D721Med (cell line): Measurements from ENCODE around the gene ADAMTS8.

ENCODE experiments used
- DNase-seq: peaks from one replicate; pipeline ENCODE4 v3.0.0; 2011; ENCODE audit warnings: low spot score; ENCODE audit not compliant: insufficient read length
- FAIRE-seq: peaks from 2 replicates; lab custom pipeline; 2011; peaks lifted over from hg19 to GRCh38; lab: Jason Lieb, UNC
- TF ChIP-seq, protein P1 (sequence below): IDR thresholded peaks from 2 replicates; pipeline ENCODE4 v1.5.1; 2012; ENCODE audit warnings: mild to moderate bottlenecking, control low read depth; ENCODE audit not compliant: insufficient read depth; ENCODE audit errors: missing control alignments

Gene ADAMTS8

DNA sequence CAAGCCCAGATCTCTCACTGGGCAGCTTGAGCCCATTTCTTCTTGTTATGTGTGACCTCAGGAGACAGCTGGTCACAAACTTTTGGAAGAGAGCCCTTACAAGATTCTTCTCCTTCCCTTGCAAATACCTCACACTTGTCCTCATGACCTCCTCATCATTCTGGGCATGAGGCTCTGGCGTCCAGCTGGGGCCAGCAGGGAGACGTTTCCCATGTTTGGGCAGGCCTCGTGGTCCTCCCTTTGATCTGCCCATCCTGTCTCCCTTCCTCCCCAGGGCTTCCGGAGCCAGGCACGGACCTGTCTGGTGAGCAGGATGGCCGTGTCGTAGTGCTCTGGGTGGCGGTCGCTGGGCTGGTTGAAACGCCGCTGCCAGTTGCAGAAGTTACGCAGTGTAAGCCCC is 9.7 kb downstream of the ADAMTS8 start:
- TF ChIP-seq, protein P1, sequence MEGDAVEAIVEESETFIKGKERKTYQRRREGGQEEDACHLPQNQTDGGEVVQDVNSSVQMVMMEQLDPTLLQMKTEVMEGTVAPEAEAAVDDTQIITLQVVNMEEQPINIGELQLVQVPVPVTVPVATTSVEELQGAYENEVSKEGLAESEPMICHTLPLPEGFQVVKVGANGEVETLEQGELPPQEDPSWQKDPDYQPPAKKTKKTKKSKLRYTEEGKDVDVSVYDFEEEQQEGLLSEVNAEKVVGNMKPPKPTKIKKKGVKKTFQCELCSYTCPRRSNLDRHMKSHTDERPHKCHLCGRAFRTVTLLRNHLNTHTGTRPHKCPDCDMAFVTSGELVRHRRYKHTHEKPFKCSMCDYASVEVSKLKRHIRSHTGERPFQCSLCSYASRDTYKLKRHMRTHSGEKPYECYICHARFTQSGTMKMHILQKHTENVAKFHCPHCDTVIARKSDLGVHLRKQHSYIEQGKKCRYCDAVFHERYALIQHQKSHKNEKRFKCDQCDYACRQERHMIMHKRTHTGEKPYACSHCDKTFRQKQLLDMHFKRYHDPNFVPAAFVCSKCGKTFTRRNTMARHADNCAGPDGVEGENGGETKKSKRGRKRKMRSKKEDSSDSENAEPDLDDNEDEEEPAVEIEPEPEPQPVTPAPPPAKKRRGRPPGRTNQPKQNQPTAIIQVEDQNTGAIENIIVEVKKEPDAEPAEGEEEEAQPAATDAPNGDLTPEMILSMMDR: no peak
- FAIRE-seq (no peak), DNase-seq (no peak)

DNA sequence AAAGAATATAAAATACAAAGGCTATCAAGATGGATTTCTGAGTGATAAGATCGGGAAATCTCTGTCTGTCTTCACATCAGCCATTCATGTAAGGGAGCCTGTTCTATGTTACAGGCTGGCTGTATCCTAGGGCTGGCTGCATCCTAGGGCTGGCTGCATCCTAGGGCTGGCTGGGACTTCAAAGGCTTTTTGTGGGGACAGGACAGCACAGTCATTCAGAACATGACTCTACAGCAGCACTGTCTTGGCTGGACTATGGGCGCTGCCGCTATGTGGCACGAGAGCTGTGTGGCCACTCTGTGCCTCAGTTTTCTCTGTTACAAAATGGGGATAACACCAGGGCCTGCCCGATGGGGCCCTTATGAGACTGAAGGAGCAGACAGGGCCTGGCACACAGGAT is 10.2 kb downstream of the ADAMTS8 start:
- TF ChIP-seq, protein P1: no peak
- no peak for FAIRE-seq
- no peak for DNase-seq

DNA sequence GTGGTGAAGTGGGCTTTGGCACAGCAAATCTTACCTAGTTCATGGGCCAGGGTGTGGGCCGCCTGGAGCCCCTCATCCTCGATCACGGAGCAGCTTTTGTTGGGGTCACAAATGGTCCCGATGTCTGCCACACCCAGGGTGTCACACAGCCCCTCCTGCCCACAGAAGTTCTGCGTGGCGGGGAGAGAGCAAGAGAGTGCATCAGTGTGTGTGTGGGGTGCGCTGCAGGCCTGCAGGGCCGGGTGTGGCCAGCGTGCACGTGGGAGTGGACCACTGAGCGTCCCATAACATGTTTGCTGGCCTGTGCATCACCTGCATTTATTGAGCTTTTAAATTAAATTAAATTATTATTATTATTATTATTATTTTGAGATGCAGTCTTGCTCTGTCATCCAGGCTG is 11.5 kb downstream of the ADAMTS8 start:
- TF ChIP-seq, protein P1: no peak
- FAIRE-seq: no peak
- no peak for DNase-seq

DNA sequence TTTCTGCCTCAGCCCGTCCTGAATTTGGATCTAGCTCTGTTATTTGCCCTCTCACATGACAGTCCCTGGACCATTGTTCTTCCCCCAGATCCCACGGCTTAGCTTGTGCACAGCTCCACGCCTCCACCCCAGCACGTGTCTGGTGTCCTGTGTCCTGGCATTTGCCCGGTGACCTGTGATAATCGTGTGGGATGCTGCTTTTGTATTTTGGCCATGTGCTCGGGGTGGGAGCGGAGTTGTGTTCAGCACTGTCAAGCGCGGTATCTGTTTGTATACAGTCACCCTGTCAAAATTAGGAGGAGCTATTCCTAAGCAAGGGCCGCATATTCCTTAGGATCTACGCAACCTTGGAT is 11.9 kb downstream of the ADAMTS8 start:
- FAIRE-seq (no peak), DNase-seq (no peak)
- TF ChIP-seq, protein P1: no peak

DNA sequence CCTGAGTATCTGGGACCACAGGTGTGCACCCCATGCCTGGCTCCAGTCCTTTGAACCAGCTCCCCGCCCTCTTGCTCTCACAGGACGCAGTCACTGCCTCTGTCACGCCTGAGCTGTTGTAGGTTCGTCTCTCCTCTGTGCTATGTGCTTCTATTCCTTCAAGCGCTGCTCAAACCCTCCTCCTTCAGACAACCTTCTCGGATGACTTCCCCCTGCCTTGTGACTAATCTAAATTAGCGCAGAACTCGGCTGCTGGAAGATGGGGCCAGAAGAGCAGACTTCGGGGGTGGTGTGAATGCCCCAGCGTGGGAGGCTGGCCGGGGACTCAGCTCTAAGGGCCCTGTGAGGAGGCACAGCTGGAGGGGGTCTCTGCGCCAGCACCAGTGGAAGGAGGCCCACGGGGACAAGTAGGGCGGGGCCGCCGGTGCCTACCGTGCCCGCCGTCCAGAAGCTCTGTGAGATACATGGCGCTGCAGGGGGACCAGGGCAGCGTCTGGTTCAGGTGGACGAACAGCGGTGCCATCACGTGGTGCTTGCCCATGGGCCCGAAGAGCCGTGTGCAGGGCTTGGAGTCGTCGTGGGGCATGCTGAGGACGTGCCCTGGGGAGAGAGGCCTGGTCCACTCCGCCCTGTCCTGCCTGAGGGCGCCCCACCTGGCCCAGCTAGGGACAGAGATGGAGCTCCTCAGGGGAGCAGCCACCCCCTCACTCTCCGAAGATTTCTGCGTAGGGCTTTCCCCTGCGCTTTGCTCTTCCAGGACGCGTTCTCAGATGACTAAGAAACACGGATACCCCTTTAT is 12.5 kb downstream of the ADAMTS8 start:
- TF ChIP-seq, protein P1: no peak
- DNase-seq: no peak
- no peak for FAIRE-seq

DNA sequence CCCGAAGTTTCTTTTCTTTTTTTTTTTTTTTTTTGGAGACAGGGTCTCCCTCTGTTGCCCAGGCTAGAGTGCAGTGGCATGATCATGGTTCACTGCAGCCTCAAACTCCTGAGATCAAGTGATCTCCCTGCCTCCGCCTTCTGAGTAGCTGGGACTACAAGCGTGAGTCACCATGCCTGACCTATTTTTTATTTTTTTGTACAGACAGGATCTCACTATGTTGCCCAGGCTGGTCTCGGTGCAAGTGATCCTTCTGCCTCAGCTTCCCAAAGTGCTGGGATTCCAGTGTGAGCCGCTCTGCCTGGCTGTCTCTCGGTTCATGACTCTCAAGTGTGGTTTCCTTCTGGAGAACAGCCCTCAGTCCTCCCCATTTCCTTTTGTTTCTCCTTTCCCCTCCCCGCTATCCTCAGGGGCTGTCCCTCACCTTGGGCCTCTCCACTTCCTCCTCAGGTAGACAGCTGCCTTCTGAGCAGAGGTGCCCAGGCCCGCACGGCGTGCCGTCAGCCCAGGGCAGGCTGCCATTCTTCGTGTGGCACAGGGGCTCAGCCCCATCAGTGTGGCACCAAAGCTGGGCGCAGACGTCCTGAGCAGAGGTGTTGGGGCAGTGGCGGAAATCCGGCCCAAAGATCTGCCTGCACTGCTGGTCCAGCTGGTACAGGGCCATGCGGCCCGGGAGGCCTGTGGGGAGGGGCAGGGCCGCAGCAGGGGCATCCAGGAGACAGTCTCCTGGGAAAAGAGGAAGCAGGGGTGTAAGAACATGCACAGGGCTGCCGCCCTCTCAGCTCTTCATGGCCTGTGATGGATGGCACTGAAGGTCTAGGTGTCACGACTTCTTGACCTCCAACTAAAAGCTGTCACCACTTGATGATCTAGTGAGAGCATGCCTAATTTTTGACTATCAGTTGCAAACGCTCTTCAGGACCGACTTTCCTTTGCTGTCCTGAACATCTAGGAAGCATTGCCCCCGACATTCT is 14.0 kb downstream of the ADAMTS8 start:
- DNase-seq: no peak
- no peak for FAIRE-seq
- TF ChIP-seq, protein P1: no peak
